H1 (cell line): ENCODE data around the gene PRRC2C. TPM values are rescaled to one million over a fixed set of nuclear protein-coding genes. Genes with fewer than 3 reads are reported as not detected.

Experiments used
- CTCF ChIA-PET: fragments of 300-600 bp; sonication (Branson Sonifier 250); formaldehyde crosslinking; loops from one replicate; lab custom pipeline; 2021; ENCODE audit not compliant: partially characterized antibody; lab: Charles Lee
- POLR2A ChIA-PET: fragments of 300-600 bp; sonication (Branson Sonifier 250); formaldehyde crosslinking; loops from one replicate; lab custom pipeline; 2021; ENCODE audit warnings: inconsistent platforms; ENCODE audit not compliant: partially characterized antibody; lab: Charles Lee
- DNase-seq, 2 experiments: peaks; one replicate each; pipeline versions ENCODE4 v3.0.0 to v3.0.0-alpha.2; 2010 to 2022; ENCODE audit warnings: low spot score in 2 of 2, low read depth in 1 of 2, mixed read lengths in 1 of 2
- FAIRE-seq: peaks from 2 replicates; lab custom pipeline; 2011; peaks lifted over from hg19 to GRCh38; lab: Jason Lieb, UNC
- H2AFZ ChIP-seq: 2 replicates; pipeline ENCODE4 v1.8.1; 2012; ENCODE audit warnings: low read length, inconsistent platforms
- H2AK5ac ChIP-seq: 2 replicates; pipeline ENCODE4 v1.6.1; 2013; ENCODE audit warnings: low read depth, low read length
- H2BK120ac ChIP-seq: replicated peaks from 2 replicates; pipeline ENCODE3; 2013; ENCODE audit warnings: low read depth, low read length, inconsistent platforms
- H2BK12ac ChIP-seq: 2 replicates; pipeline ENCODE4 v1.6.1; 2013; ENCODE audit warnings: low read depth, low read length
- H2BK15ac ChIP-seq: 2 replicates; pipeline ENCODE4 v1.6.1; 2013; ENCODE audit warnings: low read length
- H2BK20ac ChIP-seq: 2 replicates; pipeline ENCODE4 v1.6.1; 2013; ENCODE audit warnings: low read length
- H2BK5ac ChIP-seq: 2 replicates; pipeline ENCODE4 v1.6.1; 2013; ENCODE audit warnings: low read depth, low read length
- H3K14ac ChIP-seq: 2 replicates; pipeline ENCODE4 v1.6.1; 2013; ENCODE audit warnings: inconsistent platforms; ENCODE audit not compliant: insufficient read length
- H3K18ac ChIP-seq: 2 replicates; pipeline ENCODE4 v1.6.1; 2013; ENCODE audit warnings: low read length; ENCODE audit errors: extremely low read depth
- H3K23ac ChIP-seq: 2 replicates; pipeline ENCODE4 v1.6.1; 2013; ENCODE audit warnings: inconsistent platforms; ENCODE audit not compliant: insufficient read length
- H3K23me2 ChIP-seq: 2 replicates; pipeline ENCODE4 v1.6.1; 2013; ENCODE audit warnings: low read depth, low read length
- H3K27ac ChIP-seq: 2 replicates; pipeline ENCODE4 v1.6.1; 2011; ENCODE audit warnings: low read depth, low read length, inconsistent platforms
- H3K27me3 ChIP-seq, 4 experiments: replicated peaks in 1 of 4; 1 replicate in 1 of 4; 2 replicates in 3 of 4; pipeline versions ENCODE4 v1.6.1 to v1.8.1; 2011 to 2013; ENCODE audit warnings: low read length in 3 of 4, mild to moderate bottlenecking in 3 of 4, inconsistent platforms in 2 of 4, mixed read lengths in 2 of 4, moderate library complexity in 1 of 4; ENCODE audit not compliant: control insufficient read depth in 3 of 4, insufficient read depth in 3 of 4; ENCODE audit errors: extremely low read depth in 1 of 4
- H3K36me3 ChIP-seq, 4 experiments: 2 replicates each; pipeline versions ENCODE4 v1.6.1 to v1.8.1; 2011 to 2013; ENCODE audit warnings: mild to moderate bottlenecking in 4 of 4, low read length in 3 of 4, moderate library complexity in 2 of 4, control low read depth in 1 of 4, inconsistent platforms in 1 of 4; ENCODE audit not compliant: insufficient read depth in 4 of 4, control insufficient read depth in 2 of 4
- H3K4ac ChIP-seq: replicated peaks from 2 replicates; pipeline ENCODE3; 2013; ENCODE audit warnings: low read length, low read depth, mixed read lengths, inconsistent platforms; ENCODE audit not compliant: insufficient read length
- H3K4me1 ChIP-seq, 4 experiments: replicated peaks in 1 of 4; 1 replicate in 1 of 4; 2 replicates in 3 of 4; pipeline versions ENCODE4 v1.6.1 to v1.8.1; 2011 to 2013; ENCODE audit warnings: low read length in 3 of 4, inconsistent platforms in 2 of 4, mixed read lengths in 1 of 4; ENCODE audit not compliant: insufficient read depth in 4 of 4, control insufficient read depth in 3 of 4
- H3K4me2 ChIP-seq, 2 experiments: 2 replicates each; pipeline versions ENCODE4 v1.6.1 to v1.8.1; 2011 to 2013; ENCODE audit warnings: low read depth in 2 of 2, low read length in 2 of 2, control low read depth in 1 of 2, inconsistent platforms in 1 of 2, mild to moderate bottlenecking in 1 of 2; ENCODE audit not compliant: insufficient read depth in 1 of 2
- H3K4me3 ChIP-seq, 4 experiments: fragments of 200-600, 300-600 bp in 1 of 4; sonication (generic), shearing (Covaris generic), sonication (Bioruptor Twin) in 1 of 4; 2 replicates each; pipeline versions ENCODE4 v1.5.1 to v1.8.1; 2011 to 2016; ENCODE audit warnings: low read length in 4 of 4, low read depth in 3 of 4, control low read depth in 2 of 4, inconsistent platforms in 2 of 4, mild to moderate bottlenecking in 2 of 4, mixed read lengths in 1 of 4, moderate library complexity in 1 of 4; ENCODE audit not compliant: insufficient read depth in 2 of 4; ENCODE audit errors: extremely low read depth in 1 of 4
- H3K56ac ChIP-seq: replicated peaks from 2 replicates; pipeline ENCODE3; 2013; ENCODE audit warnings: low read depth, mild to moderate bottlenecking, mixed read lengths, low read length, inconsistent platforms; ENCODE audit not compliant: insufficient read length
- H3K79me1 ChIP-seq: 2 replicates; pipeline ENCODE4 v1.6.1; 2013; ENCODE audit warnings: low read depth, low read length, control low read depth
- H3K79me2 ChIP-seq, 2 experiments: 2 replicates each; pipeline versions ENCODE4 v1.6.1 to v1.8.1; 2012 to 2013; ENCODE audit warnings: low read length in 2 of 2, mild to moderate bottlenecking in 2 of 2, inconsistent platforms in 1 of 2; ENCODE audit not compliant: insufficient read depth in 2 of 2, control insufficient read depth in 1 of 2
- H3K9ac ChIP-seq, 4 experiments: replicated peaks in 1 of 4; 1 replicate in 1 of 4; 2 replicates in 3 of 4; pipeline versions ENCODE4 v1.6.1 to v1.8.1; 2011 to 2013; ENCODE audit warnings: low read depth in 3 of 4, low read length in 3 of 4, control low read depth in 2 of 4, mild to moderate bottlenecking in 2 of 4, moderate library complexity in 2 of 4, inconsistent platforms in 1 of 4; ENCODE audit errors: extremely low read depth in 1 of 4
- H3K9me3 ChIP-seq, 2 experiments: 2 replicates each; pipeline versions ENCODE4 v1.6.1 to v1.8.1; 2012 to 2013; ENCODE audit warnings: mild to moderate bottlenecking in 2 of 2, moderate library complexity in 2 of 2, control low read depth in 1 of 2, inconsistent platforms in 1 of 2, low read depth in 1 of 2, low read length in 1 of 2, mixed read lengths in 1 of 2; ENCODE audit not compliant: insufficient read depth in 2 of 2
- H4K20me1 ChIP-seq, 2 experiments: replicated peaks in 1 of 2; 2 replicates each; pipeline versions ENCODE3 to v1.8.1; 2011 to 2013; ENCODE audit warnings: inconsistent platforms in 2 of 2, low read length in 2 of 2, mild to moderate bottlenecking in 1 of 2; ENCODE audit not compliant: insufficient read depth in 2 of 2, control insufficient read depth in 1 of 2
- H4K5ac ChIP-seq: 2 replicates; pipeline ENCODE4 v1.6.1; 2013; ENCODE audit warnings: low read length, low read depth, mixed read lengths, inconsistent platforms; ENCODE audit not compliant: insufficient read length
- H4K8ac ChIP-seq: 2 replicates; pipeline ENCODE4 v1.8.0; 2013; ENCODE audit warnings: mild to moderate bottlenecking, moderate library complexity, low read length, inconsistent platforms; ENCODE audit not compliant: insufficient read depth; ENCODE audit errors: extremely low read depth
- H4K91ac ChIP-seq: replicated peaks from 2 replicates; pipeline ENCODE3; 2013; ENCODE audit warnings: low read length, mixed read lengths, inconsistent platforms; ENCODE audit not compliant: insufficient read length
- CTCF ChIP-seq, 3 experiments: IDR thresholded peaks; 1 replicate in 2 of 3; 2 replicates in 1 of 3; pipeline versions ENCODE4 v1.5.1 to v1.6.1; 2011; ENCODE audit warnings: low read length in 3 of 3, mild to moderate bottlenecking in 3 of 3, inconsistent platforms in 2 of 3, low read depth in 1 of 3, moderate library complexity in 1 of 3; ENCODE audit not compliant: insufficient read depth in 1 of 3; ENCODE audit errors: control extremely low read depth in 1 of 3
- MAFK ChIP-seq: IDR thresholded peaks from 2 replicates; pipeline ENCODE4 v1.6.1; 2012; ENCODE audit warnings: low read depth, mild to moderate bottlenecking, improper control_type of control experiment, low read length
- RXRA ChIP-seq: IDR thresholded peaks from 2 replicates; pipeline ENCODE4 v1.6.1; 2011; ENCODE audit warnings: low read depth, mild to moderate bottlenecking, low read length, moderate library complexity; ENCODE audit not compliant: insufficient read depth
- WGBS, 2 experiments: shearing (Covaris generic) in 1 of 2; methylation state at CpG; one replicate each; pipeline versions ENCODE4 v1.1.6 to v1.1.7; 2013 to 2015; ENCODE audit warnings: low lambda C conversion rate in 2 of 2, mixed read lengths in 2 of 2, inconsistent platforms in 1 of 2, low coverage in 1 of 2, missing lambda C conversion rate in 1 of 2; ENCODE audit not compliant: insufficient replicate concordance in 2 of 2, insufficient coverage in 1 of 2, insufficient read length in 1 of 2; ENCODE audit errors: extremely low coverage in 1 of 2, missing lambda C conversion rate in 1 of 2; 5-methylcytosine and 5-hydroxymethylcytosine counted together
- polyA plus RNA-seq, 7 experiments: library from polyadenylated mRNA; depleted of rRNA in 3 of 7; stranded (reverse) in 5 of 7; unstranded in 2 of 7; fragments of >200 nt in 5 of 7; fragments of 200-250 nt in 2 of 7; gene quantifications; 1 replicate in 5 of 7; 2 replicates in 1 of 7; 4 replicates in 1 of 7; pipeline versions ENCODE4 v1.2.1 to v1.2.3, GENCODE V29; 2011 to 2013; ENCODE audit warnings: missing spikeins in 2 of 7, mixed read lengths in 2 of 7
- total RNA-seq: library from RNA; stranded (reverse); fragmentation: NEBNext Ultra II Directional; extraction: Animal tissue kit (Norgen Biotek cat#: 25700); gene quantifications from 2 replicates; pipeline ENCODE4 v1.2.1, GENCODE V29; 2021

Gene PRRC2C
- total and polyA plus RNA-seq, 2 of the 8 experiments (the other 6 are each of a cell fraction or from before 2014, with no cell fraction given): 125 to 264 TPM

- H2BK120ac ChIP-seq: no peak overlapping the region
- no peak overlapping the region for H3K27ac ChIP-seq
- no peak overlapping the region for H4K5ac ChIP-seq
- no peak overlapping the region for H4K91ac ChIP-seq
- no peak overlapping the region for H3K9ac ChIP-seq
- H2AFZ ChIP-seq: no peak overlapping the region
- H3K18ac ChIP-seq: no peak overlapping the region
- H3K36me3 ChIP-seq: no peaks in the 10 kb centered on the region; a peak in 1 of 8 replicates
- H3K4ac ChIP-seq: no peak overlapping the region
- H3K56ac ChIP-seq: no peak overlapping the region
- H2BK5ac ChIP-seq: no peak overlapping the region
- H4K20me1 ChIP-seq: no peaks in the 10 kb centered on the region
- no peaks in the 10 kb centered on the region for H3K79me2 ChIP-seq
- no peak overlapping the region for H3K14ac ChIP-seq
- 91% methylated on average over 11 of the region's 11 CpGs; no CpG with 5 or more reads in 1 of the 2 experiments for WGBS, 2 experiments
- H2AK5ac ChIP-seq: no peak overlapping the region
- ChIA-PET POLR2A (interaction anchor here (0.8 to 1.5 kb wide), 2 partner anchors 9 to 82 kb away, joined by 3 to 5 read pairs; no protein-coding TSS in a partner anchor), CTCF (interaction anchor here (0.6 to 3.0 kb wide), 4 partner anchors 9 to 16 kb away, joined by 3 to 14 read pairs (median 3); no protein-coding TSS in a partner anchor)
- H3K4me3 ChIP-seq: no peak overlapping the region
- H3K4me2 ChIP-seq: no peak overlapping the region
- DNase-seq (no peak), FAIRE-seq (no peak)
- H3K23ac ChIP-seq: no peak overlapping the region
- no peak overlapping the region for H4K8ac ChIP-seq
- peaks cover 0 to 5% (median under 1%) of the 10 kb centered on the region in 4 experiments; a peak in 4 of 7 replicates for H3K4me1 ChIP-seq
- H3K79me1 ChIP-seq: no peaks in the 10 kb centered on the region
- H2BK15ac ChIP-seq: no peak overlapping the region
- no peaks in the 10 kb centered on the region for H3K23me2 ChIP-seq
- H3K27me3 ChIP-seq: no peaks in the 10 kb centered on the region
- H3K9me3 ChIP-seq: no peaks in the 10 kb centered on the region
- no peak overlapping the region for H2BK20ac ChIP-seq
- H2BK12ac ChIP-seq: no peak overlapping the region
- TF ChIP-seq CTCF (IDR thresholded peaks at IDR 0.05; ENCODE audit: control extremely low read depth in 1 of 3, insufficient read depth in 1 of 3, low read depth in 1 of 3, low read length in 3 of 3) (no peak), RXRA (no peak), MAFK (no peak)
- TF ChIP-seq, all 59 proteins: peak for 0
These were observed 150.8 kb downstream of the PRRC2C start for GRCh38 chr1:171636141-171636540.
